SK-N-MC (cell line): ENCODE results near the gene MAP3K21.

Experiments used
- DNase-seq: peaks from one replicate; pipeline ENCODE4 v3.0.0-alpha.2; 2011; ENCODE audit warnings: low read depth, low spot score
- H3K27ac ChIP-seq: fragments of 200-600 bp; sonication (generic); 2 replicates; pipeline ENCODE4 v1.5.1; 2016; ENCODE audit warnings: mixed run types
- H3K36me3 ChIP-seq: fragments of 200-600 bp; sonication (generic); 2 replicates; pipeline ENCODE4 v1.6.1; 2017; ENCODE audit warnings: antibody characterized with exemption, low read length, mixed read lengths; ENCODE audit not compliant: insufficient read depth
- H3K4me3 ChIP-seq: fragments of 200-600 bp; sonication (generic); 2 replicates; pipeline ENCODE4 v1.5.1; 2016
- H3K9ac ChIP-seq: fragments of 200-600 bp; sonication (generic); 2 replicates; pipeline ENCODE4 v1.8.0; 2017; ENCODE audit warnings: mixed run types, mixed read lengths; ENCODE audit not compliant: insufficient read length
- H3K9me3 ChIP-seq: fragments of 200-600 bp; sonication (generic); 2 replicates; pipeline ENCODE4 v1.6.1; 2017; ENCODE audit warnings: low read depth, mild to moderate bottlenecking, antibody characterized with exemption, low read length, moderate library complexity, mixed read lengths
- EZH2 ChIP-seq: fragments of 200-600 bp; sonication (generic); IDR thresholded peaks from one replicate; pipeline ENCODE4 v1.6.1; 2017; ENCODE audit warnings: antibody characterized with exemption
- FOXP2 ChIP-seq: optimal IDR thresholded peaks from 2 replicates; pipeline ENCODE3; 2011; ENCODE audit warnings: mild to moderate bottlenecking, moderate library complexity; ENCODE audit not compliant: insufficient read depth; ENCODE audit errors: extremely low read length, control extremely low read depth
- POLR2AphosphoS5 ChIP-seq: IDR thresholded peaks from 2 replicates; pipeline ENCODE4 v1.6.1; 2012; ENCODE audit warnings: mild to moderate bottlenecking, low read depth, low read length, borderline replicate concordance

MAP3K21 gene

DNA sequence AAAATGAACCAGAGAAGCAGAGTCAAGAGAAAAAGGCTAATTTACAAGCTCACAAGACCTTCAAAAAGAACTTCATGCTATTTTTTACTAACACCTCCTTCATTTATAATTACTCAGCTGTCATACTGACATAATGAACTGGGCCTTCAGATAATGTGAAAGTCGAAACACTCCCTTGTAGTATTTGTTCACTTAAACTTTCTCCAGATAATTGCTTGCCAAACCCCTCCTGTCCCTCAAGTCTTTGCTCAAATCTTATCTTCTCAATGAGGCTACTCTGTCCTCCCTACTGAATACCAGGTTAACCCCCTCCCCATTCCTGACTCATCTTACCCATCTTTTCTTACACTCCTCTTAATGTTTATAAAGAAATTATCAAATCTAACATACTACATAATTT, 11.1 kb upstream of the MAP3K21 start:
- H3K27ac ChIP-seq: no peak overlapping the region
- TF ChIP-seq EZH2 (no peak), FOXP2 (no peak), POLR2AphosphoS5 (no peak)
- no peak overlapping the region for H3K9ac ChIP-seq

DNA sequence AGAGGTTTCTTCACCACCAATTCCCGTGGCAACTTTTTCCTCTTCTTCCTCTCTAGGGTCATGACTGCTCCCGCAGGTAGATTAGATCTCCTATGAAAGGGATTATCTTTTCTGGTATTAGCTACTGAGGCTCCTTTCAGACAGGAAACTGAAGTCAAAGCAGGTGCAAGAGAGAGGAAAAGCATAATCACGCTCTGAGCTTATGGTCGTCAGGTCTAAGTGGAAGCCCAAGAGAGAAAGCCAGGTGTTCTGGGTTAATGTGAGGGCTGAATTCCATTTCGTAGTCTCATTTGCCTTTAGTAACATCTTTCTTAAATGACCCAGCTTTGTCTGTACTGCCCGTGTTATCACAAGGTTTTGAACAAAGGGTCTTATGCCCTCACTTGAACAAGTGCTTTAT, 8.3 kb upstream of the MAP3K21 start:
- no peak overlapping the region for H3K4me3 ChIP-seq
- H3K36me3 ChIP-seq: no peaks in the 10 kb centered on the region
- no peaks in the 10 kb centered on the region for H3K9me3 ChIP-seq
- no peak overlapping the region for H3K9ac ChIP-seq
- no peak overlapping the region for H3K27ac ChIP-seq
- TF ChIP-seq FOXP2 (no peak), EZH2 (no peak), POLR2AphosphoS5 (no peak)
- DNase-seq: no peak

More for the DNA sequence above, 11.1 kb upstream of the MAP3K21 start:
- Histone ChIP-seq H3K36me3 (no peaks in the 10 kb centered on the region), H3K4me3 (no peak overlapping the region), H3K9me3 (no peaks in the 10 kb centered on the region)
- DNase-seq: no peak

DNA sequence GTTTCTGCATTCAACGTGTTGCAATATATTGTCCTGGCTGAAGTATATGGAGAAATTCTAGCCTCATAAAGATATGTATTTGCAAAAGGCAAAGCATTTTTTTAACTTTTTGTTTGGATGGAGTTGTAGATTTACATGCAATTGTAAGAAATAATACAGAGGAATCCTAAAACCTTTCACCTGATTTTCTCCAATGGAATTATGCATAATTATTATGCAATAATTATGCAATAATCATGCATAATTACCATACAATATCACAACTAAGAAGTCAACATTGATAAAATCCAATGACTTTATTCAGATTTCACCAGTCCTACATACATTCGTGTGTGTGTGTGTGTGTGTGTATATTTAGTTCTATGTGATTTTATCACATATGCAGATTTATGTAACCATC, 7.5 kb upstream of the MAP3K21 start:
- no peak for DNase-seq
- H3K9ac ChIP-seq: no peak overlapping the region
- no peak overlapping the region for H3K4me3 ChIP-seq
- no peaks in the 10 kb centered on the region for H3K9me3 ChIP-seq
- TF ChIP-seq FOXP2: no peak
- no peak for TF ChIP-seq EZH2
- TF ChIP-seq POLR2AphosphoS5: no peak
- no peak overlapping the region for H3K27ac ChIP-seq
- no peaks in the 10 kb centered on the region for H3K36me3 ChIP-seq

DNA sequence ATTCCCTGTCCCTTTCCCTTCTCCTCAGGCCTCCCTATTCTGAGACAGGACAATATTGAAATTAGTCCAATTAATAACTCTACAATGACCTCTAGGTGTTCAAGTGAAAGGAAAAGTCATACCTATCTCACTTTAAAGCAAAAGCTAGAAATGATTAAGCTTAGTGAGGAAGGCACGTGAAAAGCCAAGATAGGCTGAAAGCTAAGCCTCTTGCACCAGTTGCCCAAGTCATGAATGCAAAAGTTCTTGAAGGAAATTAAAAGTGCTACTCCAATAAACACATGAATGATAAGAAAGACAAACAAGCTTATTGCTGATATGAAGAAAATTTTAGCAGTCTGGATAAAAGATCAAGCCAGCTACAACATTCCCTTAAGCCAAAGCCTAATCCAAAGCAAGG, 3.8 kb upstream of the MAP3K21 start:
- no peaks in the 10 kb centered on the region for H3K36me3 ChIP-seq
- TF ChIP-seq FOXP2 (no peak), POLR2AphosphoS5 (no peak), EZH2 (no peak)

DNA sequence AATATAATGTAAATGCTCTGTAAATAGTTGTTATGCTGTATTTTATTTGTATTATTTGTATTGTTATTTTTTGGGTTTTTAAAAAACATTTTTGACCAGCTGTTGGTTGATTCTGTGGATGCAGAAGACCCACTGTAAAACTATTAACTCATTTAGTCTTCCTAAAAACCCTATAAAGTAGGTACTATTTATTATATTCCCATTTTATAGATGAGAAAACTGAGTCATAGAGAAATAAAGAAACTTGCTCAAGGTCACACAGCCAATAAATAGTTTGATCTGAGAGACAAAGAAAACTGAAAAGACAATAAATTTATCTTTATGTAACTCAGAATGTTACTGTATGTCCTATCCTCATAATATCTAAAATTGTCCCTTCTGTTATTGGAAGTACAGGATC, 1.2 kb upstream of the MAP3K21 start:
- TF ChIP-seq FOXP2 (no peak), POLR2AphosphoS5 (no peak), EZH2 (no peak)
- Histone ChIP-seq H3K4me3 (no peak overlapping the region), H3K9me3 (no peaks in the 10 kb centered on the region), H3K36me3 (no peaks in the 10 kb centered on the region), H3K27ac (no peak overlapping the region), H3K9ac (no peak overlapping the region)
- DNase-seq: no peak

More for the DNA sequence above, 3.8 kb upstream of the MAP3K21 start:
- DNase-seq: no peak
- no peaks in the 10 kb centered on the region for H3K9me3 ChIP-seq
- no peak overlapping the region for H3K27ac ChIP-seq
- no peak overlapping the region for H3K4me3 ChIP-seq
- H3K9ac ChIP-seq: no peak overlapping the region

DNA sequence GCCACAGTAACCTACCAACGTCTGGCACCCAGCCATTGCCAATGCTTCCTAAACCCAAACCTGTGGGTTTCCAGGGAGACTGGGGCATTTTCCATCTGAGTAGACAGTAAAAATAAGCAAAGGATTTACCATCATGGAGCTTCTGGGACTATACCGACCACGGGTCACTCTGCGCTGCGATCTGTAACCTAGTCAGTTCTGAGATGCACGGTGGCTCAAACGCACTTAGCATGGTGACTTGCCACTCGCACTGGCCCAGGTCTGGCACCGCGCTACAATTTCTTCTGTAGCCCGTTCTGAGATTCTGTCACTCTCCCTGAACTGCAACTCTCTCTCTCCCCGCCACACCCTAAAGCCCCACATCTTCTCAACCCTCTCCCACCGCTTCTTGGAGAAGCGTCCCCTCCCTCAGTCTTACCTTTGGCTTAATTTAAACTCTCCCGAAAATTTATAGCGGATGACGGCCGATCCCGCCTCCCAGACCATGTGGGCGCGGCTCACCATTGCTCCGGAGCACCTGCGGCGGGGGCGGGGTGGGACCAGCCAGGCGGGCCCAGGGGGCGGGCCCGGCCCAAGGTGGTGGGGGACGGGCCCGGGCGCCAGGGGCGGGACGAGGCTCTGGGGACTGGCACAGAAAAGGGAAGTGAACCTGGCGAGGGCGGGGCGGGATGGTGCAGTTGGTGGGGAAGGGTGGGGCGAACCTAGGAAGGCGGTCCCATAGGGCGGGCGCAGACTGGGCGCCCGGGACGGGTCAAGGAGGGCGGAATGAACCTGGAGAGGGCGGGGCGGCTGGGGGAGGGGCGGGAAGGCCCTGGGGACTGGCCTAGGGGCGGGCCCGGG, 493 bp upstream of the MAP3K21 start:
- TF ChIP-seq POLR2AphosphoS5 (no peak), FOXP2 (no peak), EZH2 (no peak)
- Histone ChIP-seq H3K9me3 (no peaks in the 10 kb centered on the region), H3K36me3 (no peaks in the 10 kb centered on the region), H3K4me3 (peak overlapping the region; percentile 64), H3K27ac (no peak overlapping the region), H3K9ac (no peak overlapping the region)
- DNase-seq: no peak

DNA sequence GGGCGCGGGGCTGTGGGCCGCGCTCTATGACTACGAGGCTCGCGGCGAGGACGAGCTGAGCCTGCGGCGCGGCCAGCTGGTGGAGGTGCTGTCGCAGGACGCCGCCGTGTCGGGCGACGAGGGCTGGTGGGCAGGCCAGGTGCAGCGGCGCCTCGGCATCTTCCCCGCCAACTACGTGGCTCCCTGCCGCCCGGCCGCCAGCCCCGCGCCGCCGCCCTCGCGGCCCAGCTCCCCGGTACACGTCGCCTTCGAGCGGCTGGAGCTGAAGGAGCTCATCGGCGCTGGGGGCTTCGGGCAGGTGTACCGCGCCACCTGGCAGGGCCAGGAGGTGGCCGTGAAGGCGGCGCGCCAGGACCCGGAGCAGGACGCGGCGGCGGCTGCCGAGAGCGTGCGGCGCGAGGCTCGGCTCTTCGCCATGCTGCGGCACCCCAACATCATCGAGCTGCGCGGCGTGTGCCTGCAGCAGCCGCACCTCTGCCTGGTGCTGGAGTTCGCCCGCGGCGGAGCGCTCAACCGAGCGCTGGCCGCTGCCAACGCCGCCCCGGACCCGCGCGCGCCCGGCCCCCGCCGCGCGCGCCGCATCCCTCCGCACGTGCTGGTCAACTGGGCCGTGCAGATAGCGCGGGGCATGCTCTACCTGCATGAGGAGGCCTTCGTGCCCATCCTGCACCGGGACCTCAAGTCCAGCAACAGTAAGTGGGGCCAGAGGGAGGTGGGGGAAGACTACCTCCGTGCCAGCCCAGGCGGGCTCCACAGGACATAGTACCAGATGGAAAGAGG, 808 bp downstream of the MAP3K21 start:
- Histone ChIP-seq H3K9me3 (no peaks in the 10 kb centered on the region), H3K27ac (no peak overlapping the region), H3K36me3 (no peaks in the 10 kb centered on the region), H3K4me3 (peak overlapping the region; percentile 80), H3K9ac (no peak overlapping the region)
- TF ChIP-seq POLR2AphosphoS5 (no peak), FOXP2 (no peak), EZH2 (no peak)
- no peak for DNase-seq

DNA sequence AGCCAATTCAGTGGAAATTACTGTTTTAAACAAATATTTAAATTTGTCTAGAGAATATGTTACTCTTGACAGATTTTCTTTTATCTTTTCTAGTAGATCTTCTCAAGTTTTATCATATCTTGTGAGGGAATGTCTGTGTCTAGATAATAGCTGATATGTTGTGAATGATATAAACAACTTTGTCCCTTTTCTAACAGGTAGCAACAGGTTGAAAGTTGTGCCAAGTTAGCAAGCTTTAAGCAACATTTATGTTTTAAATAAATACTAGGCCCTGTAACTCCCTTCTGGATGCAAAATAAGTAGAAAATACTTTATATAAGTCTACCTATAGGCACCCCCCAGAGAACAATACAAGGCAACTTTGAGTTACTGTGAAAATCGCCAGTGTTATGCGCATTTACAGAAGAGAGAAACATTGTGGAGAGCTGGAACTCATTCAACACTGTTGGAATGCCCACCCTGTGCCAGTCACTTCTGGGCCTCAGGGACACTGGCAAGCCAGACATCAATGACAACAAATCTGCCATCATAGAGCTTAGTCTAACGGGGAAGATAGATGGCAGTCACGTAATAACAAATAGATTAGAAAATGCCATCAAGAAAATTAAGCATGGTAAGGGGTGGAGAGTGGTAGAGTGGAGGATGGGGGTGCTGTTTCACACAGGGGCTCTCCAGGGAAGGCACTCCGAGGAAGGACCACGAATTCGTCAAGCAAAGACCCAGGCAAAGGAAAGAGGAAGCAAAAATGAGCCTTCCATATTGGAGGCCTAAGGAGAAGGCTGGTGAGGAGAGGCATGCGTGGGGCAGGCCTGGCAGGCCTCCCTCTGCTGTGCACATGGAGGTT, 4.4 kb downstream of the MAP3K21 start:
- no peak for TF ChIP-seq FOXP2
- no peak for TF ChIP-seq EZH2
- no peak for TF ChIP-seq POLR2AphosphoS5
- DNase-seq: no peak
- no peaks in the 10 kb centered on the region for H3K9me3 ChIP-seq
- H3K4me3 ChIP-seq: no peak overlapping the region
- no peaks in the 10 kb centered on the region for H3K36me3 ChIP-seq
- H3K9ac ChIP-seq: no peak overlapping the region
- no peak overlapping the region for H3K27ac ChIP-seq

DNA sequence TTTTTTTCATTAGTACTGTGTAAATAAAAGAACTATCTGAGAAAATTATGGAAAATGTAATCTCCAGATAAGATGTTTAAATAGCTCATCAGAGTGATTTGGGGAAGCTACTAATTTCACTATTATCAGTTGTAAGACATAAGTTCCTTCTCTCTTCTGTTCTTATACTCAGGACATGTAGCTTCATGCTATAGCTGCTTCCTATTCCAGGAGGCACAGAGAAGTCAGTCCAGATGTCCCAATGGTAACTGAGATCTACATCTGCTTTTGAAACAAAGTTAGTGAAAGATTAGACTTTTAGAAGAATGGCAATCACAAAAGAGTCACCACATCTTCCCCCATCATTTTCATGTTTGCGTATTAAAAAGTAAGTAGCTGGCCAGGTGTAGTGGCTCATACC, 5.6 kb downstream of the MAP3K21 start:
- no peak overlapping the region for H3K4me3 ChIP-seq
- no peak for DNase-seq

More for the DNA sequence above, 5.6 kb downstream of the MAP3K21 start:
- TF ChIP-seq FOXP2 (no peak), POLR2AphosphoS5 (no peak), EZH2 (no peak)
- Histone ChIP-seq H3K27ac (no peak overlapping the region), H3K9me3 (no peaks in the 10 kb centered on the region), H3K36me3 (no peaks in the 10 kb centered on the region), H3K9ac (no peak overlapping the region)
